ENCODE data around the gene NPRL2.

DNA sequence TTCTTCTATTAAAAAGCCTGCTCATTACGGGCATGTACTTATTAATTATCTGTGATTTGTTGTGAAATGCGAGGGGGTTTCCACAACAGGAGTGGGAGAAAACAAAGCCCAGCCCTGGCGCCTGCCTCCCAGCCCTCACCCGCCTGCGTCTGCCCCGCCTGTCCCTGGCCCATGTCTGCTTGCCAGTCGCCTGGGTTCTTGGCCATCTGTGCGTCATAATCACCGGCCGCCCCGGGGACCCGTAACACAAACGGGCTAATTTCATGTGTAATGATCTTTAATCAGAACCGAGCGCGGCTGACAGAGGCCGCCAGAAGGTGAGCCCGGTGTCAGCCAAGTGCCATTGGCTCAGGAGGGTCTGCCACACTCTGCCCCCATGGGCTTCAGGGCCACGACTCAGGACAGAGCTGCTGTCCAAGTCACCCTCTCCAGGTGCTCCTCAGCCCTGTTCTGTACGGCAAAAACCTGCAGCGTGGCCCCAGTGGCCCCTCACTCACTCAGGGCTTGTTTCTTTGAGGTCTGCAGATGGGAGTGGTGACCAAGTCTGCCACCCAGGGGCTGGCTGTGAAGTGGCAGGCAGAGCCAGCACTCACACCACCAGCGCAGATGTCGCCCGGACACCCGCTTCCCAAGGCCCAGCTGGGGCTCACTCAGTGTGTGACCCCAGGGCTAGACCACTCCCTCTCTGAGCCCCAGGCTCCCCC is 37.6 kb upstream of the NPRL2 start:
- TF ChIP-seq ZNF133 (CRISPR knock-in tag; IDR thresholded peaks at IDR 0.05) (no peak), TAF1 (IDR thresholded peaks at IDR 0.05; ENCODE audit: control insufficient read depth, extremely low read depth, insufficient read depth, low read length, severe bottlenecking) (no peak), MEF2A (IDR thresholded peaks at IDR 0.05; ENCODE audit: control insufficient read depth, low read depth, low read length) (no peak), ETV5 (CRISPR knock-in tag; IDR thresholded peaks at IDR 0.05; ENCODE audit: low read depth) (no peak), JUNB (CRISPR knock-in tag; conservative IDR thresholded peaks at IDR 0.05) (no peak), NR2C1 (IDR thresholded peaks at IDR 0.05) (no peak), NR2C1 (tag; IDR thresholded peaks at IDR 0.05) (no peak)

Data from K562 (cell line).